Measurements from ENCODE around the gene SDC1.

DNA sequence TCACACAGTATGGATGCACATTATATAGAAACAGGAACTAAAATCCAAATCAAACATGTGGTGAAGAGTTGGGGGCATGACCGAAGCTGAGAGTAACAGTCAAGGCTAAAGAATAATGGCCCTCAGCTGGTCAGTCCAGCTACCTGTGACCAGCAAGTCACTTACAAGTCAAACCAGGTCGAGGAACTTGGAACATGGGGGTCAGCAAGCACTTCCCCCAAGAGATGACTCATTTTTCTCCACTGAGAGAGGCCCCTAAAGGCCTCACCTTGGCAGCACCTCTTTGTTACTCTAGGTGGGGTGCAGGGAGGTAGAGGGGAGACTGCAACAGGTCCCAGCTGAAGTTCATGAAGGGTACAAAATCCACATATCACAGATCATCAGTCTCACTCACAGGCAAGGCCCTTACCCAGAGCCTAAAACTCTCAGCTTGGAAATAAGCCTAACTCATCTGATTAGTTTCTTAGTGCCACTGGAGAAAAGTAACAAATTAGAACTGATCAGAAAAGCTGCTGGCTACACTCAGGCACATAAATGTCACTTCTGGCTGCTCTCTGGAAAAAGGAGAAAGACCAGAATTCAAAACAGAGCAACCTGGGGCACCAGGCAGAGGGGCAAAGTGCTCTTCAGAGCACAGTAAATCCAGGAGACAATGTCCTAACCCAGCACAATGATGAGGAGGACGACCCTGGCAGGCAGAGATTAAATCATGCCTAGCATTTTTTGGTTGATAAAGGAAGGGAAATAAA, 4.0 kb downstream of the SDC1 start:
- TF ChIP-seq CEBPB (IDR thresholded peaks at IDR 0.05): no peak
- no peak for TF ChIP-seq YY1 (IDR thresholded peaks at IDR 0.05; ENCODE audit: low read depth)
- no peak for TF ChIP-seq EP300 (IDR thresholded peaks at IDR 0.05; ENCODE audit: borderline replicate concordance)
- no peak for TF ChIP-seq RAD21 (IDR thresholded peaks at IDR 0.05; ENCODE audit: low read depth)
- TF ChIP-seq, protein P1, sequence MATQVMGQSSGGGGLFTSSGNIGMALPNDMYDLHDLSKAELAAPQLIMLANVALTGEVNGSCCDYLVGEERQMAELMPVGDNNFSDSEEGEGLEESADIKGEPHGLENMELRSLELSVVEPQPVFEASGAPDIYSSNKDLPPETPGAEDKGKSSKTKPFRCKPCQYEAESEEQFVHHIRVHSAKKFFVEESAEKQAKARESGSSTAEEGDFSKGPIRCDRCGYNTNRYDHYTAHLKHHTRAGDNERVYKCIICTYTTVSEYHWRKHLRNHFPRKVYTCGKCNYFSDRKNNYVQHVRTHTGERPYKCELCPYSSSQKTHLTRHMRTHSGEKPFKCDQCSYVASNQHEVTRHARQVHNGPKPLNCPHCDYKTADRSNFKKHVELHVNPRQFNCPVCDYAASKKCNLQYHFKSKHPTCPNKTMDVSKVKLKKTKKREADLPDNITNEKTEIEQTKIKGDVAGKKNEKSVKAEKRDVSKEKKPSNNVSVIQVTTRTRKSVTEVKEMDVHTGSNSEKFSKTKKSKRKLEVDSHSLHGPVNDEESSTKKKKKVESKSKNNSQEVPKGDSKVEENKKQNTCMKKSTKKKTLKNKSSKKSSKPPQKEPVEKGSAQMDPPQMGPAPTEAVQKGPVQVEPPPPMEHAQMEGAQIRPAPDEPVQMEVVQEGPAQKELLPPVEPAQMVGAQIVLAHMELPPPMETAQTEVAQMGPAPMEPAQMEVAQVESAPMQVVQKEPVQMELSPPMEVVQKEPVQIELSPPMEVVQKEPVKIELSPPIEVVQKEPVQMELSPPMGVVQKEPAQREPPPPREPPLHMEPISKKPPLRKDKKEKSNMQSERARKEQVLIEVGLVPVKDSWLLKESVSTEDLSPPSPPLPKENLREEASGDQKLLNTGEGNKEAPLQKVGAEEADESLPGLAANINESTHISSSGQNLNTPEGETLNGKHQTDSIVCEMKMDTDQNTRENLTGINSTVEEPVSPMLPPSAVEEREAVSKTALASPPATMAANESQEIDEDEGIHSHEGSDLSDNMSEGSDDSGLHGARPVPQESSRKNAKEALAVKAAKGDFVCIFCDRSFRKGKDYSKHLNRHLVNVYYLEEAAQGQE (IDR thresholded peaks at IDR 0.05; ENCODE audit: low read depth): no peak
- no peak for TF ChIP-seq TAF1 (IDR thresholded peaks at IDR 0.05; ENCODE audit: low read depth)
- no peak for TF ChIP-seq NFIC (IDR thresholded peaks at IDR 0.05)
- TF ChIP-seq, protein P2, sequence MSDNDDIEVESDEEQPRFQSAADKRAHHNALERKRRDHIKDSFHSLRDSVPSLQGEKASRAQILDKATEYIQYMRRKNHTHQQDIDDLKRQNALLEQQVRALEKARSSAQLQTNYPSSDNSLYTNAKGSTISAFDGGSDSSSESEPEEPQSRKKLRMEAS (IDR thresholded peaks at IDR 0.05): no peak
- TF ChIP-seq ZBTB7A (IDR thresholded peaks at IDR 0.05; ENCODE audit: low read depth): no peak
